Testis (tissue), 3 donors: ENCODE data around the gene ETFDH. TPM values are rescaled to one million over a fixed set of nuclear protein-coding genes. Genes with fewer than 3 reads are reported as not detected.

Experiments used
- DNase-seq: peaks from one replicate; pipeline ENCODE4 v3.0.0-alpha.2; 2019
- H3K27ac ChIP-seq, 2 donors: fragments of 200-600 bp; sonication (generic); one replicate each; pipeline ENCODE4 v1.5.1; 2019
- H3K27me3 ChIP-seq: fragments of 200-600 bp; sonication (generic); one replicate; pipeline ENCODE4 v1.5.1; 2019
- H3K36me3 ChIP-seq: fragments of 200-600 bp; sonication (generic); one replicate; pipeline ENCODE4 v1.5.1; 2017; ENCODE audit warnings: low read depth; ENCODE audit errors: missing control alignments
- H3K4me1 ChIP-seq: fragments of 200-600 bp; sonication (generic); one replicate; pipeline ENCODE4 v1.5.1; 2019
- H3K4me3 ChIP-seq, 2 donors: fragments of 200-600 bp; sonication (generic); one replicate each; pipeline ENCODE4 v1.5.1; 2017 to 2019
- H3K9me3 ChIP-seq: fragments of 200-600 bp; sonication (generic); one replicate; pipeline ENCODE4 v1.5.1; 2017
- POLR2A ChIP-seq: fragments of 450-650 bp; IDR thresholded peaks from one replicate; pipeline ENCODE4 v1.6.1; 2017; ENCODE audit warnings: antibody characterized with exemption, mild to moderate bottlenecking, moderate library complexity
- WGBS, 2 donors: methylation state at CpG; one replicate each; pipeline ENCODE4 v1.1.5; 2018; 5-methylcytosine and 5-hydroxymethylcytosine counted together
- intact Hi-C: fragments of 100-400 bp; cut with DNase I; formaldehyde crosslinking; loops from one replicate; pipeline ENCODE4 v1.15.1; 2023; ENCODE audit warnings: low total_unique reads
- polyA plus RNA-seq: library from polyadenylated mRNA; stranded (reverse); fragments of 350-450 nt; fragmentation: Illumina TruSeq; extraction: RNeasy Lipid Tissue Mini Kit (QIAGEN cat#74804); gene quantifications from one replicate; pipeline ENCODE4 v1.2.3, GENCODE V29; 2014; ENCODE audit warnings: low read depth, low replicate concordance; ENCODE audit not compliant: insufficient read depth
- total RNA-seq, 2 donors: library from RNA; depleted of rRNA; stranded (reverse); fragments of >200 nt; gene quantifications; one replicate each; pipeline ENCODE4 v1.2.3, GENCODE V29; 2016
- TF ChIP-seq, protein P1 (sequence below), 3 experiments: fragments of 450-650 bp in 2 of 3; fragments of 200-600 bp in 1 of 3; sonication (generic) in 1 of 3; IDR thresholded peaks; one replicate each; pipeline ENCODE4 v1.5.1; 2016 to 2019; ENCODE audit warnings: antibody characterized with exemption in 3 of 3, mild to moderate bottlenecking in 2 of 3, moderate library complexity in 1 of 3

The ETFDH gene
- total and polyA plus RNA-seq, 3 donors from 2014 or later = 26.0 to 37.8 (median 29.0) TPM

DNA sequence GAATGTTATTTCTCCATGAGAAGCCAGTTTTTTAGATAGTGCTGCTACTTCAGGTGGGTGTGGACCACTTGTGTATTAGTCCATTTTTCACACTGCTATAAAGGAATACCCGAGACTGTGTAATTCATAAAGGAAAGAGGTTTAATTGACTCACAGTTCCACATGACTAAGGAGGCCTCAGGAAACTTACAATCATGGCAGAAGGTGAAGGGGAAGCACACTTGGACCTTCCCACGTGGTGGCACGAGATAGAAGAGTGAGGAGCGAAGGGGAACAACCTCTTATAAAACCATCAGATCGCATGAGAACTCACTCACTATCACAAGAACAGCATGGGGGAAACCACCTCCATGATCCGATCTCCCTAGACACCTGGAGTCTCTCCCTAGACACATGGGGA lies 54.5 kb downstream of the ETFDH start:
- intact Hi-C loops = loop anchor here (5.0 kb wide), 1 partner anchor 126 kb away; no protein-coding TSS in a partner anchor
- Histone ChIP-seq H3K4me3 (no peak overlapping the region), H3K36me3 (no peaks in the 10 kb centered on the region), H3K9me3 (no peaks in the 10 kb centered on the region), H3K27ac (no peak overlapping the region), H3K27me3 (no peaks in the 10 kb centered on the region), H3K4me1 (peaks cover 6% of the 10 kb centered on the region)
- TF ChIP-seq, protein P1, sequence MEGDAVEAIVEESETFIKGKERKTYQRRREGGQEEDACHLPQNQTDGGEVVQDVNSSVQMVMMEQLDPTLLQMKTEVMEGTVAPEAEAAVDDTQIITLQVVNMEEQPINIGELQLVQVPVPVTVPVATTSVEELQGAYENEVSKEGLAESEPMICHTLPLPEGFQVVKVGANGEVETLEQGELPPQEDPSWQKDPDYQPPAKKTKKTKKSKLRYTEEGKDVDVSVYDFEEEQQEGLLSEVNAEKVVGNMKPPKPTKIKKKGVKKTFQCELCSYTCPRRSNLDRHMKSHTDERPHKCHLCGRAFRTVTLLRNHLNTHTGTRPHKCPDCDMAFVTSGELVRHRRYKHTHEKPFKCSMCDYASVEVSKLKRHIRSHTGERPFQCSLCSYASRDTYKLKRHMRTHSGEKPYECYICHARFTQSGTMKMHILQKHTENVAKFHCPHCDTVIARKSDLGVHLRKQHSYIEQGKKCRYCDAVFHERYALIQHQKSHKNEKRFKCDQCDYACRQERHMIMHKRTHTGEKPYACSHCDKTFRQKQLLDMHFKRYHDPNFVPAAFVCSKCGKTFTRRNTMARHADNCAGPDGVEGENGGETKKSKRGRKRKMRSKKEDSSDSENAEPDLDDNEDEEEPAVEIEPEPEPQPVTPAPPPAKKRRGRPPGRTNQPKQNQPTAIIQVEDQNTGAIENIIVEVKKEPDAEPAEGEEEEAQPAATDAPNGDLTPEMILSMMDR (IDR thresholded peaks at IDR 0.05) = no peak
- no peak for TF ChIP-seq POLR2A
- DNase-seq = no peak
- WGBS, 2 donors = 78 to 84% methylated on average over 6 of the region's 6 CpGs

DNA sequence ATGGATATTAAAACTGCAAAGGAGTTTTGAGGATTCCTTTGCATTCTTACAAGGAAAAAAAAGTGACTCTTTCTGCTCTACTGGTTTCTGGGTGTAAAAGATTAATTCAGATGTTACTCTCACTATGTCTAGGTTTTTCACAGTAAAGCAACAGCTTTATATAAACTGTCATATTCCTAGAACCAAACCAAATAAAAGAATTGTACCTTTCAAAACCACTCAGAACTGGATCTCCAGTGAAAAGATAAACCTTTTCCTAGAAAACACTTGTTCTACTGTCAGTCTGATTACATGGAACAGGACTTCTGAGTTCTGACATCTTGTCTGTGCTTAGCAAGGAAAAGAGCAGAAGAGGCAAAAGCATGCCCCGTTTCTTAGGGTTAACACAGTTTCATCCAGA lies 56.1 kb downstream of the ETFDH start:
- 63 to 64% methylated on average over 1 of the region's 1 CpG for WGBS, 2 donors
- Histone ChIP-seq H3K4me1 (no peaks in the 10 kb centered on the region), H3K36me3 (no peaks in the 10 kb centered on the region), H3K27me3 (no peaks in the 10 kb centered on the region), H3K9me3 (no peaks in the 10 kb centered on the region), H3K27ac (no peak overlapping the region), H3K4me3 (no peak overlapping the region)
- TF ChIP-seq POLR2A = no peak
- TF ChIP-seq, protein P1 (IDR thresholded peaks at IDR 0.05) = no peak
- no peak for DNase-seq
- intact Hi-C loops = loop anchor here (5.0 kb wide), 1 partner anchor 124 kb away; no protein-coding TSS in a partner anchor

DNA sequence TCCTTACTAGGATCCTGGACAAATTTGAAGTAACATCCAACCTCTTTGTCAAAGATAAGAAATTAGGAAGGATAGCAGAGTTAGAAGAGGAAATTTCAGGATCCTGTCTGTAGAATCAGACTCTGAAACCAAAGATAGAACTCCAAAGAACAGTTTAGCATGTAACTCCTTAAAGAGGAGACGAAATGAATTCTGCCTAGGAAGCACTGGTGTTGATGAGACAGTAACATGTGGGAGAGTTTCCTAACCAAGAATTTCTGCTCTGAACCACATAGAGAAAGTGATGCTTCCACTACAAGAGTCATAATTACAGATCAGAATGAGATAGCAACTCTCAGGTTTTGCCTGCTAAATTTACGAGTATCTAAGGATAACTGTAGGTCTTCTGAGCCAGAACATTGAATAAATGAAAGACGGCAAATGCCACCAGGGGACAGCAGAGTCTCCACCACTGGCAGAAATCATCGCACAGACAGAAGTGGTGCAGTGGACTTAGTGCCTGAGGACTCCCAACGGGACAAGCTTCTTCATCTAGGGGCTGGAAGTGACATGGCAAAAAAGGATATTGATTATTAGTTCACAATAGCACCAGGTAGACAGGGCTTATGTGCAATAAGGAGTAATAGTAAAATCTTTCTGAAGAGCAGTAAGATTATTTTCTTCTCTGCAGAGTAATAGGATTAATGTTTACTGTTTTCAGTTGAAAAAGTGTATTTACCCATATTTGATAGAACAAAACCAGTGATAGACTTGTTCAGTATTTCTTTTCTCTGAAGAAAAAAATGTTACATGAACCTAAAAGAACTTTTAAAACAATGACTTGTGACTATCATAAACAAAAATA lies 57.8 kb downstream of the ETFDH start:
- Histone ChIP-seq H3K4me3 (no peak overlapping the region), H3K27me3 (no peaks in the 10 kb centered on the region), H3K9me3 (no peaks in the 10 kb centered on the region), H3K36me3 (no peaks in the 10 kb centered on the region), H3K4me1 (no peaks in the 10 kb centered on the region), H3K27ac (no peak overlapping the region)
- WGBS, 2 donors = 30 to 31% methylated on average over 5 of the region's 5 CpGs
- intact Hi-C loops = loop anchor here (5.0 kb wide), 1 partner anchor 122 kb away; no protein-coding TSS in a partner anchor
- DNase-seq = peak; percentile 77
- TF ChIP-seq POLR2A = no peak
- TF ChIP-seq, protein P1 (IDR thresholded peaks at IDR 0.05) = peak; percentile 53 to 80 (median 79)

DNA sequence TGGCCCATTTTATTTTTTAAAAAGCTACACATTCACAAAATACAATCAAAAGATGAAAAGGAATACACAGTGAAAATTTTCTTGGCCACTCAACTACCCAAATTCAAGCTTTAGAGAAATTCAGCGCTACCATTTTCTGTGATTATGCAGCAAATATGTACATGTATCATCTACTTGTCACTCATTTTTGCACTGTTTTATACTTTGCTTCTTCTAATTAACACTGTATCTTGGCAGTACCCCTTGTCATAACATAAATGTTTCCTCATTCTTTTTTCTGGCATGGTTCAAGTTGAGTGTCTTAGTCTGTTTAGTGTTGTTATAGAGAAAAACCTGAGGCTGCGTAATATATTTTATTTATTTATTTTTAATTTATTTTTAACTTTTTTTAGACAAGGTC lies 66.8 kb downstream of the ETFDH start:
- no peaks in the 10 kb centered on the region for H3K4me1 ChIP-seq
- H3K9me3 ChIP-seq = no peaks in the 10 kb centered on the region
- intact Hi-C loops = no loop called here
- no peak for DNase-seq
- no peaks in the 10 kb centered on the region for H3K36me3 ChIP-seq
- WGBS, 2 donors = 96 to 99% methylated on average over 2 of the region's 2 CpGs
- TF ChIP-seq, protein P1 (IDR thresholded peaks at IDR 0.05) = no peak
- TF ChIP-seq POLR2A = no peak
- no peaks in the 10 kb centered on the region for H3K27me3 ChIP-seq
- H3K27ac ChIP-seq = no peak overlapping the region
- no peak overlapping the region for H3K4me3 ChIP-seq
